Left lung (tissue), 10 donors: ENCODE measurements around the gene TENM4. TPM values are rescaled to one million over a fixed set of nuclear protein-coding genes. Genes with fewer than 3 reads are reported as not detected.

Experiments used
- ATAC-seq: fragments of 200-7000 bp; cut with Tn5 transposase; one replicate; pipeline ENCODE4 v1.9.1; 2020; ENCODE audit warnings: moderate library complexity
- DNase-seq, 4 donors: peaks; one replicate each; pipeline ENCODE4 v3.0.0-alpha.2; 2013 to 2020
- H3K27ac ChIP-seq, 2 donors: fragments of 200-600 bp; sonication (generic) in 1 of 2; one replicate each; pipeline versions ENCODE4 v1.5.0 to v1.8.0; 2020 to 2021
- H3K27me3 ChIP-seq, 2 donors: fragments of 200-600 bp; sonication (generic) in 1 of 2; one replicate each; pipeline versions ENCODE4 v1.5.0 to v1.8.0; 2020 to 2021
- H3K36me3 ChIP-seq, 2 donors: fragments of 200-600 bp; sonication (generic) in 1 of 2; one replicate each; pipeline versions ENCODE4 v1.5.0 to v1.8.0; 2020 to 2021
- H3K4me1 ChIP-seq, 2 donors: fragments of 200-600 bp; one replicate each; pipeline ENCODE4 v1.8.0; 2021
- H3K4me3 ChIP-seq, 2 donors: fragments of 200-600 bp; sonication (generic) in 1 of 2; one replicate each; pipeline versions ENCODE4 v1.5.0 to v1.8.0; 2020 to 2021; ENCODE audit warnings: mild to moderate bottlenecking in 1 of 2
- H3K9me3 ChIP-seq, 2 donors: fragments of 200-600 bp; sonication (generic) in 1 of 2; one replicate each; pipeline versions ENCODE4 v1.5.0 to v1.8.0; 2020 to 2021
- CTCF ChIP-seq, 2 donors: fragments of 200-600 bp; sonication (generic) in 1 of 2; IDR thresholded peaks; one replicate each; pipeline versions ENCODE4 v1.5.0 to v1.8.0; 2021; ENCODE audit warnings: antibody characterized with exemption in 2 of 2
- intact Hi-C, 2 donors: fragments of 100-400 bp; cut with DNase I; formaldehyde crosslinking; loops; one replicate each; pipeline versions ENCODE4 v1.11.2 to v1.14.2; 2022
- polyA plus RNA-seq, 6 donors: library from polyadenylated mRNA; unstranded; fragments of 120-200 nt; gene quantifications; one replicate each; pipeline ENCODE4 v1.2.1, GENCODE V29; 2013; ENCODE audit not compliant: insufficient read length in 6 of 6
- total RNA-seq, 2 donors: library from RNA; stranded (reverse); fragmentation: NEBNext Ultra II Directional; extraction: Animal tissue kit (Norgen Biotek cat#: 25700); gene quantifications; one replicate each; pipeline ENCODE4 v1.2.1, GENCODE V29; 2021
- donor health status: DM: no; HTN: yes; CAD: no.
- donor health status: DM: no; HTN: no; CAD: no.

TENM4 gene
- total and polyA plus RNA-seq, 8 donors = 3.4 to 7.1 (median 5.2) TPM

GRCh38 chr11:79259800-79260199 lies 181.0 kb downstream of the TENM4 start:
- no peak for DNase-seq
- Histone ChIP-seq H3K4me1 (no peaks in the 10 kb centered on the region), H3K27me3 (no peaks in the 10 kb centered on the region), H3K27ac (no peak overlapping the region), H3K9me3 (no peaks in the 10 kb centered on the region), H3K36me3 (no peaks in the 10 kb centered on the region), H3K4me3 (no peak overlapping the region)
- no peak for ATAC-seq
- no peak for TF ChIP-seq CTCF (IDR thresholded peaks at IDR 0.05)
- intact Hi-C loops = no loop called here

GRCh38 chr11:79258576-79258975 lies 182.3 kb downstream of the TENM4 start:
- Histone ChIP-seq H3K27me3 (no peaks in the 10 kb centered on the region), H3K4me1 (no peaks in the 10 kb centered on the region), H3K36me3 (no peaks in the 10 kb centered on the region), H3K27ac (no peak overlapping the region), H3K4me3 (no peak overlapping the region), H3K9me3 (no peaks in the 10 kb centered on the region)
- intact Hi-C loops = no loop called here
- ATAC-seq (no peak), DNase-seq (no peak)
- no peak for TF ChIP-seq CTCF (IDR thresholded peaks at IDR 0.05)

- H3K9me3 ChIP-seq = no peaks in the 10 kb centered on the region
- no peak overlapping the region for H3K27ac ChIP-seq
- no peaks in the 10 kb centered on the region for H3K36me3 ChIP-seq
- no peak overlapping the region for H3K4me3 ChIP-seq
- no peak for DNase-seq
- TF ChIP-seq CTCF (IDR thresholded peaks at IDR 0.05) = no peak
- no peak for ATAC-seq
- H3K4me1 ChIP-seq = no peaks in the 10 kb centered on the region
- intact Hi-C loops = no loop called here
- H3K27me3 ChIP-seq = no peaks in the 10 kb centered on the region
Measured at GRCh38 chr11:79255965-79256364, 184.9 kb downstream of the TENM4 start.

GRCh38 chr11:79253280-79253679 lies 187.6 kb downstream of the TENM4 start:
- Histone ChIP-seq H3K27me3 (no peaks in the 10 kb centered on the region), H3K27ac (no peak overlapping the region), H3K36me3 (no peaks in the 10 kb centered on the region), H3K4me3 (no peak overlapping the region), H3K4me1 (no peaks in the 10 kb centered on the region), H3K9me3 (no peaks in the 10 kb centered on the region)
- TF ChIP-seq CTCF (IDR thresholded peaks at IDR 0.05) = no peak
- intact Hi-C loops = no loop called here
- ATAC-seq (no peak), DNase-seq (no peak)

GRCh38 chr11:79249295-79249993 lies 191.4 kb downstream of the TENM4 start:
- Histone ChIP-seq H3K9me3 (no peaks in the 10 kb centered on the region), H3K4me1 (no peaks in the 10 kb centered on the region), H3K36me3 (no peaks in the 10 kb centered on the region), H3K27me3 (no peaks in the 10 kb centered on the region), H3K27ac (no peak overlapping the region), H3K4me3 (no peak overlapping the region)
- TF ChIP-seq CTCF (IDR thresholded peaks at IDR 0.05) = no peak
- intact Hi-C loops = no loop called here
- no peak for DNase-seq
- ATAC-seq = no peak
